HG03175 (cell line): ENCODE measurements around the gene ZNF143.

Experiments used
- ATAC-seq: cut with Tn5 transposase; IDR thresholded peaks from one replicate; pipeline ENCODE4 v1.9.1; 2021; ENCODE audit warnings: mild to moderate bottlenecking, moderate library complexity; ENCODE audit not compliant: unreplicated experiment

ZNF143 gene

DNA sequence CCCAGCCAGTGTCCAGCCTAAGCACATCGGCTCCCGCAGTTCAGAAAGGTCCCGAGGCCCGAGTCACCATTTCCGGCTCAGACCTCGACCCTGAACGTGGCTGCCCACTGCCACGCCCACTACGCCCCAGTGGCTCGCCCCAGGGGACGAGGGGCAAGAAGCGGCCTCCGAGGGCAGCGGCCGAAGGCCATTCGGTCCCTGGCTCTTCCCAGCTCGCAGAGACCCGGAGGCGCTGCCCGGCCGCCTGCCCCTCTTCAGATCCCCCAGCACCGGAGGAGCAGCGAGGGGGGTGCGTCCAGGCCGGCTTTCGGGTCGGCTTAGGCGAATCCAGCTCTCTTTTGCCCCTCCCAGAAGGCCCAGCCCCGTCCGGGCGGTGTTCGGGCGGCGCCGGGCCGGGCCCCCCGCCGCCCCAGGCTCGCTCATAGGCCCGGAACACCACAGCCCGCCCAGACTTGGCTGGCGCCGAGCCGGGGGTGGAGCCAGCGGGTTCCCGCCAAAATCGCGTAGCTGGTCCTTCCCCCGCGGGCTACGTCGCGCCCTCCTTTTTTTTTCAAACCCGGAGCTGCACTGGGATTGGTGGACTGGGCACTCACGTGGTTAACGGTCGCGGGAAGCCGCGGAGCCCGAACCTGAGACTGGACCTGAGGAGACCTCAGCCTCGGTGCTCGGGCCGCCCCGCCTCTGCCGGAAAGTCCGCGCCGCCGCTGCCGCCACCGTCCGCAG, 112.4 kb downstream of the ZNF143 start, which contains the start of gene WEE1:
TSS of gene WEE1 (plus strand) at position 619 of the 723 bp plus-strand sequence. CDS start 264 bp downstream, outside the sequence.
- peak; percentile 84 for ATAC-seq

GRCh38 chr11:9573775-9574621, 113.2 kb downstream of the ZNF143 start:
- ATAC-seq: peak; percentile 3

DNA sequence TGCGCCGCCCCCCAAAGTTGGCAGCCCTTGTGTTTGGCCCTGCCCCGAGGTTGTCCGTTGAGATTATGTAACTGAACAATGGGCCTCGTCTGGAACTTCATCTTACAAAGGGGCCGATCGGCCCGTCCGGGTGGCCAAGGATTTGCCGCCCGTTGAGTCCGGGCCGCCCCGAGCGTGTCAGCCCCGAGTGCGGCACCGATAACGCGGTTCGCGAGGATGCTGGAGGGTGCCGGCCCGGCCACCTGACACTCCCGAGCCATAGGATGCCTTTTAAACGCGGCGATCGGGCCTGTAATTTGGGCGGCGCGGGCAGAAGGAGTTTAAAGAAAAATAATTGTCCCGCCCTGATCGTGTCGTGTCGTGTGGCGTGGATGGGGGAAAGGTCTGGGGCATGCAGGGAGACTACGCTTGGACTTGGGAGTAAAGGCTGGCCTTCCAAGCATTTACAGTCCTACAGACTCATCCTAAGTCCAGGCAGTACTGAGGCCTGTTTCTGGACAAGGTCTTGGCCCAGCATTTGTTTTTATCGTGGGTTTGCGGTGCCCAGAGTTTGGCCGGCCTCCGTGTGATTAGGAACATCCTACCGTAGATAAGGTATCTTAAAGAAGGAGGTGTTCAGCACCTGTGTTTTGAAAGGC, 113.9 kb downstream of the ZNF143 start:
- ATAC-seq: no peak

DNA sequence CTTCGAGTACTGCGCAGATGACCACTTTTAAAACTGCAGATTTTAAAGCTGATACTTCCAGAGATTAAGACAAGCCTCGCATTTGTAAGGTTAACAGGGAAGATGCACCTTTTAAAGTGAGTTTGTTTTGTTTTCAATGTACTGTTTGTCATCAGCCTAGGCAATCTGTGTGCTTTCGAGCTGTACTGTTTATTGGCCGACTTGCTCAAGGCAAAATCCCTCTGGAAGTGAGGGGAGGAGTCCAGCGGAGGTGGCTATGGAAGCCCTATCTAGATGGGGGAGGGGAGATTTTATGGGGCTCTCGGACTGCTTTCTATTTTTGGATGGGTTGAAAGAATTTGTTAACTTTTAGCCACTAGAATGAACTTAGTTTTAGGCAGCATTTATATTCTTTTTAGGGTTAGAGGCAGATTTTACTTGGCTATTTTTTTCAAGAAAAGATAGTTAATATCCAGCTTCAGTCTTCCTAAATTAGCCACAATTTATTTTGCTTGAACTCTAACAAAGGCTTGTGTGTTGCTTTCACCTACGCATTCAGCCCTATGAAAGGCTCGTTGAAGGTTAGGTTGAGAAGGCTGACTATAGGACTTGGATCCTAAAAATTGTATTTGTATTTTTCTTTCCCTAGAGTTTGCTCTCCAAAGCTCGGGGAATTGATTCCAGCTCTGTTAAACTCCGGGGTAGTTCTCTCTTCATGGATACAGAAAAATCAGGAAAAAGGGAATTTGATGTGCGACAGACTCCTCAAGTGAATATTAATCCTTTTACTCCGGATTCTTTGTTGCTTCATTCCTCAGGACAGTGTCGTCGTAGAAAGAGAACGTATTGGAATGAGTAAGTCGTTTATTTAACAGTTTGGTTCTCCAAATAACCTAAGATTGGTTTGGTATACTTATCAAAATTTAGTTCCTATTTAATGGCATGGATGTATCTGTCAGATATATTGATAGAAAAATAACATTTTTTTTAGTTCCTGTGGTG, 114.7 kb downstream of the ZNF143 start:
- ATAC-seq: no peak

DNA sequence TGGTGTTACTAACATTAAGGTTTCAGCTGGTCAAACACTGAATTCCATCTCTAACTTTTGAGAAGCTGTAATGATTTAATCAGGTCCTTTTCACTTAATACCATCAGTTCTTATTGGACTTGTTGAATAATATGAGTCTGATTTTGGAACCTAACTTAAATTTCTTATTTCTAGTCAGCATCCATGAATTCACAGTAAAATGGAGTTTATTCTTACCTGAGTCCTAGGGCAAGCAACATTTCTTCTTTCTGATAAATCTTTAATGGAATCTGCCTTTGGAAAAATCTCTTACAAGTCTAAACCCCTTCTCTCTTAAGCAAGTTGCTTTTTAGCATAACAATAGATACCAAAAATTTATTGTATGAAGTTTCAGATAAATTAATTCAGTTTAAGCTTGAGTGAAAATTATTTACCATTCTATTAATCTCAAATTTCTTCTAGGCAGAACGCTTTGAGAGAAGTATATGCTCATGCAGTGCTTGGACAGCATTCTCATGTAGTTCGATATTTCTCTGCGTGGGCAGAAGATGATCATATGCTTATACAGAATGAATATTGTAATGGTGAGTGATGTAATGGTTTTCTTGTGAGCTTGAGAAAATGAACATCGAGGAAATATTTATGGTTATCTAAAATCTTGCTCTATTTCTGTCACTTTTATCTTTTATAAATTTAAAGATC, 116.0 kb downstream of the ZNF143 start:
- no peak for ATAC-seq

DNA sequence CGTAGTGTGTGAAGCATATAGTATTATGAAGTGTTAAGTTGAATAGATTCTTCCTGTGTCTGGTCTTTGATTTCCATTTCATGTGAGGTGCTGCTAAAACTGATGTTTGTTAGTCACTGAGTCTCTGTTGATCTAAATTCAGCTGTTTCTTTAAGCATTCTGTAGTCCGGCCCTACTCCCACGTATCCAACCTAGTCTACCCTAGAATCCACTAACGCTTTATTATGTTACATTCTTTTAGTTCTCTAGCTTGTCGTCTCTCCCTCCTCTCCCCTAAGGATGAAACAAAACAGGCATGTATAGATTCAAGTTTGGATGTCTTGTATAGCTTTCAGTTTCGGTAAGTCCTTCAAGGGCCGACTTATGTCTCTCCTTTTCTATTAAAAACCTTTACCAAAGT, 116.7 kb downstream of the ZNF143 start:
- ATAC-seq: no peak
